Ureter (tissue), 1 donor: ENCODE results near the gene BOLA2. TPM values are rescaled to one million over a fixed set of nuclear protein-coding genes. Genes with fewer than 3 reads are reported as not detected.
"Not testable (repeated sequence)": the region's sequence is repeated elsewhere in the genome, so short reads cannot be mapped to it uniquely, and the experiment has no call there.

Experiments used
- DNase-seq: peaks from one replicate; pipeline ENCODE4 v3.0.0-alpha.2; 2020; ENCODE audit warnings: low spot score
- total RNA-seq: library from RNA; stranded (reverse); gene quantifications from one replicate; pipeline ENCODE4 v1.2.4, GENCODE V29; 2023
- donor health status: DM: yes; HTN: yes; CAD: no.

The BOLA2 gene
- total RNA-seq = 7.8 TPM

DNA sequence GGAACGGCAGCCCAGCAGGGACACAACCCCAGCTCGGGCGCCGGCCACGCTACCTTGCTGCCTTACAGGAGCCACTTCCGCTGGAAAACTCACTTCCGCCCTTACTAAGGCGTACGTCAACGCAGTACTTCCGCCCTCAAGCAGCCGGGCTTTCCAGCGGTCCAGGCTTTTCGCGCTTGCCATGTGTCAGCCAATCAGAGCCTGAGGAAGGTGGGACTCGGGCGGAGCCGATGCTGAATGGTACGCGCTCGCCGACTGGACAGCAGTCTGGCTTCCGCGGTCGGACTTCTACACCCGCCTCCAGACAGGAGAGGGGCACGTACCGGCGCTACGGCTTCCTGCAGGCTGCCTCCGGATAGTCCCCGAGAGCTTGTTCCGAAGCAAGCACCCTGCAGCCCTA, at the start of gene BOLA2, which contains the start of gene SLX1B:
Gene BOLA2, minus strand, starts transcription at position 83 of the 400 bp plus-strand sequence. CDS start 98 bp downstream, outside the sequence.
Gene SLX1B, plus strand, starts transcription at position 265 of the 400 bp plus-strand sequence.
- not testable (repeated sequence) for DNase-seq

- DNase-seq = peak; percentile 41
These were observed 28.1 kb upstream of the BOLA2 start for GRCh38 chr16:29482276-29482675.

- not testable (repeated sequence) for DNase-seq
These were observed 17.9 kb upstream of the BOLA2 start for GRCh38 chr16:29472065-29472464.

DNA sequence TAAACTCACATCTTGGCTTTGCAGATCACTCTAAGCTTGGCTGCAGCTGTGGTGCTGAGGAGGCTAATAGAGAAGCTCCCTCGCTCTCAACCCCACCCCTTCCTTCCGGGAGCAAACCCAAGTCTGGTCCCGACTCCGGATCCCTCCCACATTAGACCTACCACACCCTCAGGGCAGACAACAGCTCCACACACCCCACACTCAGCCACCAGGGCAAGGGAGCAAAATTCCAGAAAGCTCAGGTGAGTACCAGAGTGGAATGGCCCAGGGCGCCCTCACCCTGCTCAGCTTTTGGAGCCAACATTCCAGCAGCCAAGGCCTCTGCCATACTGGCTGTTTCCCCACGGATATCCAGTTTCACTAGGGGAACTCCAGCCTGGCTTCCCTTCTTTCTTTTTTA, 15.5 kb upstream of the BOLA2 start:
- peak; percentile 78 for DNase-seq

GRCh38 chr16:29467654-29468366, 13.7 kb upstream of the BOLA2 start:
- not testable (repeated sequence) for DNase-seq

- DNase-seq = not testable (repeated sequence)
These were observed 12.8 kb upstream of the BOLA2 start for GRCh38 chr16:29466904-29467303.

DNA sequence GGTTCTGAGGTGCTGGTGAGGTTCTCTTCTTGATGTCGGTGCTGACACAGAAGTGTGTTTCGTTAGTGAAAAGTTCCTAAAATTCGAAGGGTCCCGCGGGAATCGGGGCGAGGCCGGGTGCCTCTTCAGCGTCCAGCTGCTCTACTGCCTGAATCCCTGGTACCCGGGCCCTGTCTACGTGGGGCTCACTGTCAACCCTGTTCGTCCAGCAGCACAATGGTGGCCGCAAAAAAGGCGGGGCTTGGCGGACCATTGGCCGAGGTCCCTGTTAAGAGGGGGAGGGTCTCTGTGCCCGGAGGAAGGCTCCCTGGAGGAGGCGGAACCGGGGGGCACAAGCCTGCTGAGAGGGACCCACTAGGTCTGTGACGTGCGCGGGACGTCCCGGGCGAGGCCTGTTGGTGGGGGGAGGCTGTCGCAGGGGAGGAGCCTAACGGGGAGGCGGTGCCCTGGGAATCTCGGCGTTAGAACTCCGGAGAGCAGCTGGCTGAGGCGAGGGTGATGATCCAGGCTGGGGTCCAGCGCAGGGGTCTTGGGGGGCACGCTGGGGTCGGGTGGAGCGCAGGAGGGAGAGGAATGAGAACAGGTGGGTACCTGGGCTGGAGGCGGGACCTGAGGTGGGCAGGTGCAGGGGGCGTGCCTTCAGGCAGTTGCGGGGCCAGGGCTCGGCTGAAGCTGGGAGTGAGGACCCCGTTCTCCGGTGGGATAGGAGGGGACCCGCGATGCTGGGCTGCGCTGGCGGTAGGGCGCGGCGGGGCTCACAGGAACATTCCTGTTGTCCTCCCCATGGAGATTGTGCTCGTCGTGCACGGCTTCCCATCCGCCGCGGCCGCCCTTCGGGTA, 12.1 kb upstream of the BOLA2 start:
- not testable (repeated sequence) for DNase-seq

GRCh38 chr16:29460647-29461030, 6.5 kb upstream of the BOLA2 start:
- not testable (repeated sequence) for DNase-seq

- not testable (repeated sequence) for DNase-seq
These were observed 5.8 kb upstream of the BOLA2 start, which contains the start of gene SULT1A4 for GRCh38 chr16:29459706-29460646. TSS of gene SULT1A4 (plus strand) at chr16:29459913. CDS start at chr16:29461386, 1,473 bp downstream.

GRCh38 chr16:29457660-29458059, 3.5 kb upstream of the BOLA2 start:
- DNase-seq = not testable (repeated sequence)

GRCh38 chr16:29454828-29455227, 677 bp upstream of the BOLA2 start:
- DNase-seq = not testable (repeated sequence)

- DNase-seq = not testable (repeated sequence)
These were observed 397 bp downstream of the BOLA2 start for GRCh38 chr16:29453754-29454153.

DNA sequence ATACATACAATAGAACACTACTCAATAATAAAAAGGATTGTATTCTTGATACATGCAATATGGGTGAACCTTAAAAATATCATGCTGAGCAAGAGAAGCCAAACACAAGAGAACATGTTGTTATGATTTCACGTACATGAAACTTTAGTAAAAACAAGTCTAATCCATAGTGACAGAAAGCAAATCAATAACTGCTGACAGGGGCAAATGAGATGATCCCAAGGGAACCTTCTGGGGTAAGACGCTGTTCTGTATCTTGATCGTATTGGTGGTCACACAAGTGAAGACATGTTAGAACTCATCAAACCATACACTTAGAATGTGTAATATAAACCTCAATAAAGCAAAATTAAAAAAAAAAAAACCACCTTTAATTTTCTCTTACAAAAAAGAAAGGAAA, 28.8 kb downstream of the BOLA2 start:
- DNase-seq = not testable (repeated sequence)

DNA sequence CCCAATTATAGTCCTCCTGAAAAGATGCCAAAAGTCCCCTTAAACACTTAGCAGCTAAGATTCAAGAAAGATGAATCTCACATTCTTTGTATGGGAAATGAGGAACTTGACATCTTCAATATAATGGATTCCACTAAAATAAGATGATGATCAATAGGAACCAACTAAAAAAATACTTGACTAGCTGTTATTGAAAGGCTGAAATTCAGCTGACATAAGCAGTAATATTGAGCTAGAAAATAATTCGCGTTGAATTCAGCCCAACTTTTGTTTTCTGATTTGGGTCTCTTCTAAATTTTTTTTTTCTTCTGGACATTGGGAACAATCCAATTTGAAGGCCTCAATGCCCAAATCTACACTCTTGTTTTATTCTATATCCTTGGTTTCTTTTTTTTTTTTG, 30.6 kb downstream of the BOLA2 start:
- not testable (repeated sequence) for DNase-seq

GRCh38 chr16:29405249-29405648, 48.9 kb downstream of the BOLA2 start:
- not testable (repeated sequence) for DNase-seq

Other genes with a start within 250 kb of the BOLA2 start
- 1.6 TPM for gene NPIPB11, start 47.6 kb downstream of the BOLA2 start, total RNA-seq
- 43.4 TPM for gene SLX1B, start 182 bp upstream of the BOLA2 start, total RNA-seq
- 3.3 TPM for gene SULT1A4, start 5.6 kb upstream of the BOLA2 start, total RNA-seq
- 138 TPM for gene NPIPB12, start 52.1 kb upstream of the BOLA2 start, total RNA-seq
- gene SPN, start 208.9 kb upstream of the BOLA2 start, total RNA-seq = 4.2 TPM
- gene QPRT, start 224.8 kb upstream of the BOLA2 start, total RNA-seq = 24.7 TPM